Esophagus squamous epithelium (tissue), 4 donors: ENCODE measurements around the gene ZSCAN12.

Experiments
- POLR2A ChIP-seq, 4 donors: fragments of 450-650 bp; IDR thresholded peaks; one replicate each; pipeline ENCODE4 v1.6.1; 2017; ENCODE audit warnings: antibody characterized with exemption in 4 of 4, mild to moderate bottlenecking in 4 of 4, moderate library complexity in 3 of 4
- TF ChIP-seq, protein P1 (sequence below), 6 experiments: fragments of 450-650 bp in 4 of 6; fragments of 200-600 bp in 2 of 6; sonication (generic) in 2 of 6; IDR thresholded peaks; one replicate each; pipeline ENCODE4 v1.5.1; 2016 to 2019; ENCODE audit warnings: antibody characterized with exemption in 6 of 6, mild to moderate bottlenecking in 4 of 6, moderate library complexity in 4 of 6

DNA sequence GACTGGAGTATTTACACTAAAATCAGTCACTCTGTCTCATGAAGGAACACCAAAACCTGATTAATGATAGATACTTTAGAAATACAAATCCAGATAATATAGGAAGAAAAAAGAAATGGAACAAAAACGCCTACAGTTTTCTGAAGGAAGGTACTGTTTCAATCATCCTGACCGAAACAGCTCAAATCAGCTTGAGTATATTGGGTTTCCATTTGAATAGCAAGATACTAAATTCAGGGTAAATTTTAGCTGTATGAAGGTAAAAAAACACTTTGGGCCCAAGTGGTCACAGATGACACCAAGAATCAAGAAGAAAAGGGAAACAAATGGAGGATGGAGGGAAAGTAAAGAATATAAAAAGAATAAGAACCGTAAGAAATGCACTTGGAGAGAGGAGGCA, 36.9 kb upstream of the ZSCAN12 start:
- TF ChIP-seq, protein P1, sequence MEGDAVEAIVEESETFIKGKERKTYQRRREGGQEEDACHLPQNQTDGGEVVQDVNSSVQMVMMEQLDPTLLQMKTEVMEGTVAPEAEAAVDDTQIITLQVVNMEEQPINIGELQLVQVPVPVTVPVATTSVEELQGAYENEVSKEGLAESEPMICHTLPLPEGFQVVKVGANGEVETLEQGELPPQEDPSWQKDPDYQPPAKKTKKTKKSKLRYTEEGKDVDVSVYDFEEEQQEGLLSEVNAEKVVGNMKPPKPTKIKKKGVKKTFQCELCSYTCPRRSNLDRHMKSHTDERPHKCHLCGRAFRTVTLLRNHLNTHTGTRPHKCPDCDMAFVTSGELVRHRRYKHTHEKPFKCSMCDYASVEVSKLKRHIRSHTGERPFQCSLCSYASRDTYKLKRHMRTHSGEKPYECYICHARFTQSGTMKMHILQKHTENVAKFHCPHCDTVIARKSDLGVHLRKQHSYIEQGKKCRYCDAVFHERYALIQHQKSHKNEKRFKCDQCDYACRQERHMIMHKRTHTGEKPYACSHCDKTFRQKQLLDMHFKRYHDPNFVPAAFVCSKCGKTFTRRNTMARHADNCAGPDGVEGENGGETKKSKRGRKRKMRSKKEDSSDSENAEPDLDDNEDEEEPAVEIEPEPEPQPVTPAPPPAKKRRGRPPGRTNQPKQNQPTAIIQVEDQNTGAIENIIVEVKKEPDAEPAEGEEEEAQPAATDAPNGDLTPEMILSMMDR (IDR thresholded peaks at IDR 0.05), result no peak
- no peak for TF ChIP-seq POLR2A (IDR thresholded peaks at IDR 0.05)
